ENCODE data around the gene MAP7.

DNA sequence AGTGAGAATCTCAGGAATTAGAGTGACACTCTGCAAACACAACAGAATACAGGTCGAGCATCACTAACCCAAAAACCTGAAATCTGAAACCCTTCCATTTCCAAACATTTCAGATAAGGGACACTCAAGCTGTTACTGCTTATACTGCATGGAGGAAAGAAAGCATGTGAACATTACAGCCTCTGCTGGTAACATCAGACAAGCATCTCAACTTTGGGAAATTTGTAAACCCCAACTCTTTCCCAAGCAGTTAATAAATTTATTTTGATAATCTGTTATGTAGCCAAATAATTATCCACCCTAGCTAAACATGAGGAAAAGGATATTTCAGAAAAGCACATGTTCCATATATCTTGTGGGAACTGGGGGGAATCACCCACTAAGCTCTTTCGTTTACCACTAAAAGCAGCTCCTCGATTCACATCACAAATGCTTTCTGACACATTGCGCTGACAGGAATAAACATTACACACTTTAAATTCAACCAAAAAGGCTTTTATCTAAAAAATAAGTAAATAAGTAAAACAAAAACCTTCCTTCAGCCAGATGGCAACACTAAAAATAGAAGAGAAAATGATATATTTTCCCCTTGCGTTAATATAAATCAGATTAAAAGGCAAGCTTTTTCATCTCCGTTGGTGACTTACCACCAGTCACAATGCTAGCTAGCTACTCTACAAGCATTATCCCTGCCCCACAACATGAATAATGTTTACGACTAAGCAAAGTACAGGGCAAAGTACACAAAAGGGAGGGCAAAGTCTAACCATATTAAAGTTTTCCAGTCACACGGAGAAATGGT is 120.8 kb downstream of the MAP7 start:
- TF ChIP-seq CTCF (conservative IDR thresholded peaks at IDR 0.05) (no peak), ZFX (IDR thresholded peaks at IDR 0.05) (no peak)
